ENCODE data around the gene FADS1. TPM values are rescaled to one million over a fixed set of nuclear protein-coding genes. Genes with fewer than 3 reads are reported as not detected.

Gene FADS1
- polyA plus RNA-seq, 1 donor (not counting 4 experiments of a cell fraction or from before 2014, with no cell fraction given): 34.0 TPM

DNA sequence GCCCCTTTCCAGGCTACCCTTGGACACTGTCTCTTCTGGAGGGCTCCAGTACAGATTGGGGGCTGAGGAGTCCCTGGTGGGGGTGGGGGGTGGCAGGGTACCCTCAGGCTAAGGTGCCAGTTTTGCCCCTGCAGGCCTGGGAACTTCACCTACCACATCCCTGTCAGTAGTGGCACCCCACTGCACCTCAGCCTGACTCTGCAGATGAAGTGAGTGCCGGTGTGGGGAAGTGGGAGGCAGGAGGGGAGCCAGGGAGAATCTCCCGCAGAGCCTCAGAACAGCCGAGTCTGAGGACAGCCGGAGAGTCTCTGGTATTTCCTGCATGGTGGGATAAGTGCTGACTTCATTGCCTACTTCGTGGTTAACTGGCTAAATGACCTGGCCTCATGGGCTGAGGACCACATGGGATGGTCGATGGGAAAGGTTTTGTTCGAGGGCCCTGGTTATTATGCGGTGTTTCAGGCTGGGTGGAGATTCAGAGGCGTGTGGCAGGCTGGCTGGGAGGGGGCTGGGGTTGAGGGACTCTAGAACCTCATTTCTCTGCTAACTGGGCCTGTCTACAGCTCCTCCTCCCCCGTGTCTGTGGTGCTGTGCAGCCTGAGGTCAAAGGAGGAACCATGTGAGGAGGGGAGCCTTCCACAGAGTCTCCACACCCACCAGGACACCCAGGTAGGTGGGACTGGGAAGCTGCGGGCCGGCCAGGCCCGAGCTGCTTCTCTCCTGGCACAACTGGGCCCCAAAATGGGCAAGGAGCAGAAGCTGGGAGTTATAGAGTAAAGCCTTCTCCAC, 32.9 kb downstream of the FADS1 start:
- Histone ChIP-seq H3K4me1 (ENCODE audit: control insufficient read depth, extremely low read depth, insufficient read depth, low read length) (peaks cover 11% of the 10 kb centered on the region), H3K36me3 (ENCODE audit: control insufficient read depth in 2 of 2, extremely low read depth in 1 of 2, insufficient read depth in 2 of 2, low read length in 2 of 2) (peaks cover 12 to 30% of the 10 kb centered on the region in 2 experiments)
- no peak for TF ChIP-seq EZH2 (IDR thresholded peaks at IDR 0.05; ENCODE audit: low read length)

DNA sequence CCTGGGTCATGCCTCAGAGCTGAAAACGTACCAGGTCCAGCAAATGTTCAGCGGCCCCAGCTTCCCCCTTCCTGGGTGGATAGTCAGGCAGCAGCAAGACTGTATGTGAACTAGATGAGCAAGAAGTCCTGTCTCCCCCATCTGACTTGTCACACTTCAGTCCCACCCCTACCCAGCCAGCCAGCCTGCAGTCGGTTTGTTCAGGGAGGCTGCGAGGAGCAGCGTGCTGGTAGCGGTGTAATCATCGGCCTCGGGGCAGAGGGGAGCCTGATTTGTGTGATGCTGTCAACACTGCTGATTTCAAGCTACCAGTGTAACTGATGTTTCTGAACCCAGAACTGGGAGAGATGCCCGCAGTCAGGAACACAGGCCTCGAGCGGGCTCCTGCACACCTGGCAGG, 34.0 kb downstream of the FADS1 start:
- H3K4me1 ChIP-seq (ENCODE audit: control insufficient read depth, extremely low read depth, insufficient read depth, low read length): peaks cover 11% of the 10 kb centered on the region
- H3K79me2 ChIP-seq (ENCODE audit: control insufficient read depth, insufficient read depth, low read length): no peaks in the 10 kb centered on the region
- TF ChIP-seq EZH2 (IDR thresholded peaks at IDR 0.05; ENCODE audit: low read length): no peak
- TF ChIP-seq, protein P1, sequence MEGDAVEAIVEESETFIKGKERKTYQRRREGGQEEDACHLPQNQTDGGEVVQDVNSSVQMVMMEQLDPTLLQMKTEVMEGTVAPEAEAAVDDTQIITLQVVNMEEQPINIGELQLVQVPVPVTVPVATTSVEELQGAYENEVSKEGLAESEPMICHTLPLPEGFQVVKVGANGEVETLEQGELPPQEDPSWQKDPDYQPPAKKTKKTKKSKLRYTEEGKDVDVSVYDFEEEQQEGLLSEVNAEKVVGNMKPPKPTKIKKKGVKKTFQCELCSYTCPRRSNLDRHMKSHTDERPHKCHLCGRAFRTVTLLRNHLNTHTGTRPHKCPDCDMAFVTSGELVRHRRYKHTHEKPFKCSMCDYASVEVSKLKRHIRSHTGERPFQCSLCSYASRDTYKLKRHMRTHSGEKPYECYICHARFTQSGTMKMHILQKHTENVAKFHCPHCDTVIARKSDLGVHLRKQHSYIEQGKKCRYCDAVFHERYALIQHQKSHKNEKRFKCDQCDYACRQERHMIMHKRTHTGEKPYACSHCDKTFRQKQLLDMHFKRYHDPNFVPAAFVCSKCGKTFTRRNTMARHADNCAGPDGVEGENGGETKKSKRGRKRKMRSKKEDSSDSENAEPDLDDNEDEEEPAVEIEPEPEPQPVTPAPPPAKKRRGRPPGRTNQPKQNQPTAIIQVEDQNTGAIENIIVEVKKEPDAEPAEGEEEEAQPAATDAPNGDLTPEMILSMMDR (optimal IDR thresholded peaks at IDR 0.05 in 1 of 3, IDR thresholded peaks at IDR 0.05 in 1 of 3, conservative IDR thresholded peaks at IDR 0.05 in 1 of 3; ENCODE audit: extremely low read depth in 1 of 3, insufficient read depth in 2 of 3, low read length in 3 of 3): no peak
- H3K9me1 ChIP-seq (ENCODE audit: control insufficient read depth, extremely low read depth, insufficient read depth, low read length): no peaks in the 10 kb centered on the region
- no peak overlapping the region for H3K4me2 ChIP-seq (ENCODE audit: control insufficient read depth, extremely low read depth, insufficient read depth, low read depth, low read length)
- FAIRE-seq (no peak), DNase-seq (ENCODE audit: low read depth, low spot score) (no peak)
- no peaks in the 10 kb centered on the region for H4K20me1 ChIP-seq (ENCODE audit: control insufficient read depth, extremely low read depth, insufficient read depth, low read length)
- H3K36me3 ChIP-seq (ENCODE audit: control insufficient read depth in 2 of 2, extremely low read depth in 1 of 2, insufficient read depth in 2 of 2, low read length in 2 of 2): peaks cover 7 to 20% of the 10 kb centered on the region in 2 experiments
- H3K9ac ChIP-seq (ENCODE audit: control insufficient read depth, extremely low read depth, insufficient read depth, low read length): no peak overlapping the region
- H3K9me3 ChIP-seq (ENCODE audit: control insufficient read depth, low read depth, low read length): no peaks in the 10 kb centered on the region
- no peak overlapping the region for H2AFZ ChIP-seq (ENCODE audit: control insufficient read depth, low read length)
- H3K27me3 ChIP-seq (ENCODE audit: control insufficient read depth, extremely low read depth, insufficient read depth, low read length): peaks cover 7% of the 10 kb centered on the region
- H3K4me3 ChIP-seq (ENCODE audit: control insufficient read depth in 2 of 3, extremely low read depth in 1 of 3, insufficient read depth in 2 of 3, low read depth in 1 of 3, low read length in 3 of 3): no peak overlapping the region
- dilution Hi-C loops (cut with MboI; ENCODE audit: extremely low pct_ligation_motif_present, low sequenced_read_pairs): no loop called here
- no peak overlapping the region for H3K27ac ChIP-seq (ENCODE audit: control insufficient read depth, insufficient read depth, low read length)

More for the DNA sequence above, 32.9 kb downstream of the FADS1 start:
- DNase-seq (ENCODE audit: low read depth, low spot score): no peak
- no peak overlapping the region for H2AFZ ChIP-seq (ENCODE audit: control insufficient read depth, low read length)
- no peaks in the 10 kb centered on the region for H3K27me3 ChIP-seq (ENCODE audit: control insufficient read depth, extremely low read depth, insufficient read depth, low read length)
- H3K79me2 ChIP-seq (ENCODE audit: control insufficient read depth, insufficient read depth, low read length): no peaks in the 10 kb centered on the region
- no peak overlapping the region for H3K4me2 ChIP-seq (ENCODE audit: control insufficient read depth, extremely low read depth, insufficient read depth, low read depth, low read length)
- no peak overlapping the region for H3K9ac ChIP-seq (ENCODE audit: control insufficient read depth, extremely low read depth, insufficient read depth, low read length)
- no peak for FAIRE-seq
- H3K4me3 ChIP-seq (ENCODE audit: control insufficient read depth in 2 of 3, extremely low read depth in 1 of 3, insufficient read depth in 2 of 3, low read depth in 1 of 3, low read length in 3 of 3): no peak overlapping the region
- dilution Hi-C loops (cut with MboI; ENCODE audit: extremely low pct_ligation_motif_present, low sequenced_read_pairs): no loop called here
- H3K9me3 ChIP-seq (ENCODE audit: control insufficient read depth, low read depth, low read length): no peaks in the 10 kb centered on the region
- H4K20me1 ChIP-seq (ENCODE audit: control insufficient read depth, extremely low read depth, insufficient read depth, low read length): no peaks in the 10 kb centered on the region
- no peaks in the 10 kb centered on the region for H3K9me1 ChIP-seq (ENCODE audit: control insufficient read depth, extremely low read depth, insufficient read depth, low read length)
- no peak overlapping the region for H3K27ac ChIP-seq (ENCODE audit: control insufficient read depth, insufficient read depth, low read length)

Data from keratinocyte (primary cell).